GM20000 (cell line): ENCODE data around the gene NUP205.

Experiments used
- DNase-seq: peaks from one replicate; pipeline ENCODE4 v3.0.0; 2012; ENCODE audit warnings: low spot score
- TF ChIP-seq, protein P1 (sequence below): IDR thresholded peaks from 2 replicates; pipeline ENCODE4 v1.5.1; 2012; ENCODE audit warnings: mild to moderate bottlenecking, control low read depth; ENCODE audit errors: extremely low read depth, missing control alignments

Gene NUP205

DNA sequence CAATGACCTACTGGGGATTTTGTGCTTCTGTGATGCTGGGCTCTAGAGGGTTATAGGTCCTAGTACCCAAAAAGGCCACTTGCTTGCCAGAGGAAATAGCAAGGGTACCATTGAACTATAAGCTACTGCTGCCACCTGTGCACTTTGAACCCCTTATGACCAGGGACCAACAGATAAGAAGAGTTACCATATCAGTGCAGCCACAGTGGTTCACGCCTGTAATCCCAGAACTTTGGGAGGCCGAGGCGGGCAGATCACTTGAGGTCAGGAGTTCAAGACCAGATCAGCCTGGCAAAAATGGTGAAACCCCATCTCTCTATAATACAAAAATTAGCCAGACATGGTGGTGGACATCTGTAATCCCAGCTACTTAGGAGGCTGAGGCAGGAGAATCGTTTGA is 32.3 kb upstream of the NUP205 start:
- no peak for DNase-seq
- TF ChIP-seq, protein P1, sequence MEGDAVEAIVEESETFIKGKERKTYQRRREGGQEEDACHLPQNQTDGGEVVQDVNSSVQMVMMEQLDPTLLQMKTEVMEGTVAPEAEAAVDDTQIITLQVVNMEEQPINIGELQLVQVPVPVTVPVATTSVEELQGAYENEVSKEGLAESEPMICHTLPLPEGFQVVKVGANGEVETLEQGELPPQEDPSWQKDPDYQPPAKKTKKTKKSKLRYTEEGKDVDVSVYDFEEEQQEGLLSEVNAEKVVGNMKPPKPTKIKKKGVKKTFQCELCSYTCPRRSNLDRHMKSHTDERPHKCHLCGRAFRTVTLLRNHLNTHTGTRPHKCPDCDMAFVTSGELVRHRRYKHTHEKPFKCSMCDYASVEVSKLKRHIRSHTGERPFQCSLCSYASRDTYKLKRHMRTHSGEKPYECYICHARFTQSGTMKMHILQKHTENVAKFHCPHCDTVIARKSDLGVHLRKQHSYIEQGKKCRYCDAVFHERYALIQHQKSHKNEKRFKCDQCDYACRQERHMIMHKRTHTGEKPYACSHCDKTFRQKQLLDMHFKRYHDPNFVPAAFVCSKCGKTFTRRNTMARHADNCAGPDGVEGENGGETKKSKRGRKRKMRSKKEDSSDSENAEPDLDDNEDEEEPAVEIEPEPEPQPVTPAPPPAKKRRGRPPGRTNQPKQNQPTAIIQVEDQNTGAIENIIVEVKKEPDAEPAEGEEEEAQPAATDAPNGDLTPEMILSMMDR = no peak

DNA sequence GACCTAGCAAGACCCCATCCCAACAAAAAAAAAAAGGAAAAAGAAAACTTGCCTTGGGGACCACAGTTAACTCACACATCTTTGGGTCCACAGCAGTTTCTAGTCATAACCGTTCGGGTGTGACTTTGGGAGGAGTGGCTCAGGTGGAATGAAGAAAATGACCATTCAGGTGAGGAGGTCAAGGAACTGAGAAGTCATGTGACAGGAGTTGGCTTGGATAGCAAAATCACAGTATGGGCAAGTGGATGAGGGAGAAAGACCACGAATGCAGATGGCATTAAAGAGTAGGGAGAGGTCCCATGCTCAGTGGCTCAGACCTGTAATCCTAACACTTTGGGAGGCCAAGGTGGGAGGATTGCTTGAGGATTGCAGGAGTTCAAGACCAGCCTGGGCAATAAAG is 30.7 kb upstream of the NUP205 start:
- no peak for DNase-seq
- TF ChIP-seq, protein P1 = no peak

DNA sequence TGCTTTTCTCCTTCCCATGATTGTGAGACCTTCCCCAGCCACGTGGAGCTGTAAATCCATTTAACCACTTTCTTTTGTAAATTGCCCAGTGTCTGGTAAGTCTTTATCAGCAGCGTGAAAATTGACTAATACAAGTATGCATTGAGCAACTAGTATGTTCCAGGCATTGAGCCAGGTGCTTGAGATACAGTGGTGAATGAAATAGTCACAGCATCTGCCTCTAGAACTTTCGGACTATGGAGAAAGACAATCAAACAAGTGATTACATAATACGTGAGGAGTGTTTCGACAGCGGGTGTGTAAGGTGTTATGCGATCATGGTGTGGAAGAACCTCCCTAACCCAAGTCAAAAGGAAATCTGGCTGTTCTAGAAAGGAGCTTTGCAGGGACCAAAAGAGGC is 21.6 kb upstream of the NUP205 start:
- TF ChIP-seq, protein P1 = no peak
- no peak for DNase-seq

DNA sequence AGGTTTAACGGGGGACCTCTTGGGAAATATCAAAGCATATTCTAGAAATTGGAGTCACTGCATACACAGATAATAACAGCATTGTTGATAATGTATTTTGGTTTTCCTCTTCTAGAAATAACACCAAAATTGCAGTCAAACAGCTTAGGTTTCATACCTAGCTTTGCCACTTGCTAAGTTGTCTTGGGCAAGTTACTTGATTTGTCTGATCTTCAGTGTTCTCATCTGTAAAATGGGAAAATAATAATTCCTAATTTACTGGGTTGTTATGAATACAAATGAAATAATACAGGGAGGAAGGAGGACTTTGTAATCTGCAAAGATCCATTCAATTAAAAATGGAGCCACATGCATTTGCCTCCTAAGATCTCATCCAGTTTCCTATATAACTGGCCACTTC is 20.3 kb upstream of the NUP205 start:
- TF ChIP-seq, protein P1 = no peak
- DNase-seq = no peak

DNA sequence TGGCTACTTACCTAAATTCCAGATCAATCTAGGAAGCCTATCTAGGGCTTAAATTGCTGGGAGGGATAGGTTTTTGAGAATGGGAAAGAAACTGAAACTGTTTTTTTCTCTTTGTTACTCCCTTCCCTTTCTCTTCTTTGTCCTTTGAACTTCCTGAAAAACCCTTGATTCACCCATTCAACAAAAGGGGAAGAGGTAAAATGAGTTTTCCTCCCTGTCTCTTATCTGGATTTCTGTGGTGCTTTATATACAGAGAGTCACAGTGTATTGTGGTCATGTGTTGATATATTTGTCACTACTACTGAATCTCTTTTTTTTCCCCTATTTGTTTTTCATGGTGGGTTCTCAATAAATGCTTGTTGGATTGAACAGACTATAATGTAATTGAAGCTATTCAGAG is 19.8 kb upstream of the NUP205 start:
- DNase-seq = no peak
- TF ChIP-seq, protein P1 = no peak

DNA sequence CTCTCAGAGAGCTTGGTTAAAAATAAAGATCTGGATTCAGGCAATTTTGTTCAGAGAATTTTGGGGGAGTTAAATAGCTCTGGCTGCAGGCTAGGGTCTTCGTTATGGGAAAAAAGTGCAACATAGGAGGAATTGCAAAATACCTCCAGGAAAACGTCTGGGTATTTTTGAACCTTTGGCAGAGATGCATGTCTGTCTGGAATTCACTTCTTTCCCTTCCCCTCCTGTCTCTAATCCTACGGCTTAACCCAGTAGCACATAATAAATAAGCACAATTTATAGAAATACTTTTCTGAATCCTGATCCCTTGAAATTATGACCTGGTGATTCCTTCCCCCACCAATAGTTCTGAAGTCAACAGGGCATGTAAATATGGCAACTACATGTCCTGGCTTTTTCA is 19.3 kb upstream of the NUP205 start:
- no peak for DNase-seq
- TF ChIP-seq, protein P1 = no peak

DNA sequence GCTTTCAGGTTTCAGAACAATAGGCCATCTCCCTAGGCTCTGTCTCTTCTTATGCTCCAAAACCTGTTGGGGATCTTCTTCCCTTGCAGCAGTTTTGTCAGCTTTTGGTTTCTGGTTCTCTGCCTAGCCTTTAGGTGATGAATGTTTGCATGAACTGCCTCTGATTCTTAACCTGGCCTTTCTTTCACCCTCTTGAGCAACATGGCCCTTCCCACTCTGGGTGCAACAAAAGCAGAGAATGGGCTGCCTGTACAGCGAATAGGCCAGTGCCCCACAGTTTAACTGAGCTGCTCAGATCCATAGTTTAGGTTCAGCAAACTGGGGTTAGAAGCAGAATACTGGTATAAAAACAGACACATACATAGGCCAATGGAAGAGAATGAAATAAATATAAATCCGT is 18.1 kb upstream of the NUP205 start:
- no peak for DNase-seq
- TF ChIP-seq, protein P1 = no peak
